Mesodermal cell (in vitro differentiated cells): ENCODE results near the gene SALL1.
A peak's percentile ranks its signal among the peaks of the same experiment; 100 is the strongest.

Experiments
- H3K27ac ChIP-seq: 2 replicates; pipeline ENCODE4 v1.7.0; 2013; ENCODE audit warnings: mild to moderate bottlenecking, low read depth, low read length, moderate library complexity; ENCODE audit not compliant: severe bottlenecking
- H3K36me3 ChIP-seq: 2 replicates; pipeline ENCODE4 v1.7.1; 2013; ENCODE audit warnings: mild to moderate bottlenecking, low read length, moderate library complexity; ENCODE audit not compliant: control insufficient read depth, insufficient read depth
- H3K4me1 ChIP-seq: one replicate; pipeline ENCODE4 v1.7.1; 2013; ENCODE audit warnings: mild to moderate bottlenecking, low read length; ENCODE audit not compliant: insufficient read depth, control insufficient read depth, poor library complexity, severe bottlenecking
- H3K4me3 ChIP-seq: 2 replicates; pipeline ENCODE4 v1.7.0; 2013; ENCODE audit warnings: low read length, control low read depth, mild to moderate bottlenecking; ENCODE audit not compliant: insufficient read depth, poor library complexity, severe bottlenecking; ENCODE audit errors: extremely low read depth
- H3K9me3 ChIP-seq: 2 replicates; pipeline ENCODE4 v1.7.1; 2013; ENCODE audit warnings: mild to moderate bottlenecking, low read length, moderate library complexity; ENCODE audit not compliant: control insufficient read depth
- WGBS, 2 experiments: methylation state at CpG; one replicate each; pipeline ENCODE4 v1.1.5; 2013; ENCODE audit warnings: missing lambda C conversion rate in 2 of 2; ENCODE audit not compliant: insufficient coverage in 2 of 2; 5-methylcytosine and 5-hydroxymethylcytosine counted together

SALL1 gene

GRCh38 chr16:51167170-51167895 is 16.3 kb upstream of the SALL1 start:
- WGBS, 2 experiments = 96 to 97% methylated on average over 5 to 8 of the region's 9 CpGs
- Histone ChIP-seq H3K27ac (no peak overlapping the region), H3K36me3 (no peaks in the 10 kb centered on the region), H3K4me1 (peaks cover 21% of the 10 kb centered on the region), H3K9me3 (no peaks in the 10 kb centered on the region), H3K4me3 (no peak overlapping the region)

- Histone ChIP-seq H3K4me3 (no peak overlapping the region), H3K9me3 (no peaks in the 10 kb centered on the region), H3K4me1 (peaks cover 21% of the 10 kb centered on the region), H3K36me3 (no peaks in the 10 kb centered on the region), H3K27ac (no peak overlapping the region)
- 72 to 100% methylated on average over 1 to 2 of the region's 3 CpGs for WGBS, 2 experiments
Observed at GRCh38 chr16:51166541-51166940, 15.5 kb upstream of the SALL1 start.

GRCh38 chr16:51166091-51166490 is 15.0 kb upstream of the SALL1 start:
- Histone ChIP-seq H3K36me3 (no peaks in the 10 kb centered on the region), H3K4me1 (peaks cover 21% of the 10 kb centered on the region), H3K9me3 (no peaks in the 10 kb centered on the region), H3K27ac (no peak overlapping the region), H3K4me3 (no peak overlapping the region)
- WGBS, 2 experiments = no CpG with 5 or more reads among the region's 3 CpGs

- H3K9me3 ChIP-seq = no peaks in the 10 kb centered on the region
- WGBS, 2 experiments = no CpG with 5 or more reads among the region's 1 CpG
- H3K4me3 ChIP-seq = no peak overlapping the region
- H3K4me1 ChIP-seq = peaks cover 21% of the 10 kb centered on the region
- no peak overlapping the region for H3K27ac ChIP-seq
- H3K36me3 ChIP-seq = no peaks in the 10 kb centered on the region
Observed at GRCh38 chr16:51165043-51165442, 14.0 kb upstream of the SALL1 start.

- H3K27ac ChIP-seq = no peak overlapping the region
- WGBS, 2 experiments = 100% methylated on average over 2 of the region's 2 CpGs; no CpG with 5 or more reads in 1 of the 2 experiments
Observed at GRCh38 chr16:51164574-51164973, 13.5 kb upstream of the SALL1 start.

GRCh38 chr16:51163894-51164566 is 13.0 kb upstream of the SALL1 start:
- peaks cover 21% of the 10 kb centered on the region for H3K4me1 ChIP-seq
- no peaks in the 10 kb centered on the region for H3K9me3 ChIP-seq
- WGBS, 2 experiments = 85 to 86% methylated on average over 4 to 6 of the region's 6 CpGs
- no peak overlapping the region for H3K4me3 ChIP-seq
- no peaks in the 10 kb centered on the region for H3K36me3 ChIP-seq
- peak overlapping the region; percentile 38 for H3K27ac ChIP-seq

More at GRCh38 chr16:51164574-51164973, 13.5 kb upstream of the SALL1 start:
- Histone ChIP-seq H3K4me1 (peaks cover 21% of the 10 kb centered on the region), H3K4me3 (no peak overlapping the region), H3K9me3 (no peaks in the 10 kb centered on the region), H3K36me3 (no peaks in the 10 kb centered on the region)

GRCh38 chr16:51163366-51163765 is 12.3 kb upstream of the SALL1 start:
- 93% methylated on average over 2 of the region's 2 CpGs; no CpG with 5 or more reads in 1 of the 2 experiments for WGBS, 2 experiments
- Histone ChIP-seq H3K9me3 (no peaks in the 10 kb centered on the region), H3K27ac (no peak overlapping the region), H3K4me3 (no peak overlapping the region), H3K36me3 (no peaks in the 10 kb centered on the region), H3K4me1 (peaks cover 21% of the 10 kb centered on the region)

GRCh38 chr16:51161440-51162195 is 10.5 kb upstream of the SALL1 start:
- Histone ChIP-seq H3K27ac (no peak overlapping the region), H3K9me3 (no peaks in the 10 kb centered on the region), H3K36me3 (no peaks in the 10 kb centered on the region), H3K4me3 (no peak overlapping the region), H3K4me1 (peaks cover 32% of the 10 kb centered on the region)
- WGBS, 2 experiments = 92 to 95% methylated on average over 2 of the region's 2 CpGs

- Histone ChIP-seq H3K27ac (no peak overlapping the region), H3K9me3 (no peaks in the 10 kb centered on the region), H3K4me3 (no peak overlapping the region), H3K36me3 (no peaks in the 10 kb centered on the region), H3K4me1 (peaks cover 29% of the 10 kb centered on the region)
- WGBS, 2 experiments = 57 to 62% methylated on average over 4 to 6 of the region's 6 CpGs
Observed at GRCh38 chr16:51159865-51160264, 8.8 kb upstream of the SALL1 start.

GRCh38 chr16:51159296-51159695 is 8.2 kb upstream of the SALL1 start:
- H3K4me3 ChIP-seq = no peak overlapping the region
- no peaks in the 10 kb centered on the region for H3K9me3 ChIP-seq
- WGBS, 2 experiments = 100% methylated on average over 3 of the region's 3 CpGs; no CpG with 5 or more reads in 1 of the 2 experiments
- H3K36me3 ChIP-seq = no peaks in the 10 kb centered on the region
- H3K4me1 ChIP-seq = peaks cover 27% of the 10 kb centered on the region
- no peak overlapping the region for H3K27ac ChIP-seq
